ENCODE data around the gene F2R.

Gene F2R

GRCh38 chr5:76765249-76765648, 49.3 kb downstream of the F2R start:
- peak; percentile 81 for ATAC-seq
- TF ChIP-seq TOX (CRISPR knock-in tag; IDR thresholded peaks at IDR 0.05; ENCODE audit: borderline replicate concordance) (peak; percentile 35; the same call in 1 of the 2 replicates), ZC3H10 (CRISPR knock-in tag; IDR thresholded peaks at IDR 0.05) (no peak), BACH2 (CRISPR knock-in tag; IDR thresholded peaks at IDR 0.05; ENCODE audit: borderline replicate concordance) (no peak), ZNF565 (CRISPR knock-in tag; conservative IDR thresholded peaks at IDR 0.05; ENCODE audit: low read depth) (no peak), TSHZ2 (CRISPR knock-in tag; IDR thresholded peaks at IDR 0.05) (no peak), ARNTL (CRISPR knock-in tag; IDR thresholded peaks at IDR 0.05; ENCODE audit: borderline replicate concordance, low read depth) (no peak), ZFP3 (CRISPR knock-in tag; IDR thresholded peaks at IDR 0.05) (no peak), ESRRG (CRISPR knock-in tag; IDR thresholded peaks at IDR 0.05) (no peak), ISL1 (CRISPR knock-in tag; IDR thresholded peaks at IDR 0.05) (peak; percentile 44; the same call in 1 of the 2 replicates)
- TF ChIP-seq, protein P1, sequence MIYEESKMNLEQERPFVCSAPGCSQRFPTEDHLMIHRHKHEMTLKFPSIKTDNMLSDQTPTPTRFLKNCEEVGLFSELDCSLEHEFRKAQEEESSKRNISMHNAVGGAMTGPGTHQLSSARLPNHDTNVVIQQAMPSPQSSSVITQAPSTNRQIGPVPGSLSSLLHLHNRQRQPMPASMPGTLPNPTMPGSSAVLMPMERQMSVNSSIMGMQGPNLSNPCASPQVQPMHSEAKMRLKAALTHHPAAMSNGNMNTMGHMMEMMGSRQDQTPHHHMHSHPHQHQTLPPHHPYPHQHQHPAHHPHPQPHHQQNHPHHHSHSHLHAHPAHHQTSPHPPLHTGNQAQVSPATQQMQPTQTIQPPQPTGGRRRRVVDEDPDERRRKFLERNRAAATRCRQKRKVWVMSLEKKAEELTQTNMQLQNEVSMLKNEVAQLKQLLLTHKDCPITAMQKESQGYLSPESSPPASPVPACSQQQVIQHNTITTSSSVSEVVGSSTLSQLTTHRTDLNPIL (CRISPR knock-in tag; IDR thresholded peaks at IDR 0.05; ENCODE audit: low read depth) = no peak
- TF ChIP-seq, protein P2, sequence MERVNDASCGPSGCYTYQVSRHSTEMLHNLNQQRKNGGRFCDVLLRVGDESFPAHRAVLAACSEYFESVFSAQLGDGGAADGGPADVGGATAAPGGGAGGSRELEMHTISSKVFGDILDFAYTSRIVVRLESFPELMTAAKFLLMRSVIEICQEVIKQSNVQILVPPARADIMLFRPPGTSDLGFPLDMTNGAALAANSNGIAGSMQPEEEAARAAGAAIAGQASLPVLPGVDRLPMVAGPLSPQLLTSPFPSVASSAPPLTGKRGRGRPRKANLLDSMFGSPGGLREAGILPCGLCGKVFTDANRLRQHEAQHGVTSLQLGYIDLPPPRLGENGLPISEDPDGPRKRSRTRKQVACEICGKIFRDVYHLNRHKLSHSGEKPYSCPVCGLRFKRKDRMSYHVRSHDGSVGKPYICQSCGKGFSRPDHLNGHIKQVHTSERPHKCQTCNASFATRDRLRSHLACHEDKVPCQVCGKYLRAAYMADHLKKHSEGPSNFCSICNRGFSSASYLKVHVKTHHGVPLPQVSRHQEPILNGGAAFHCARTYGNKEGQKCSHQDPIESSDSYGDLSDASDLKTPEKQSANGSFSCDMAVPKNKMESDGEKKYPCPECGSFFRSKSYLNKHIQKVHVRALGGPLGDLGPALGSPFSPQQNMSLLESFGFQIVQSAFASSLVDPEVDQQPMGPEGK (CRISPR knock-in tag; IDR thresholded peaks at IDR 0.05; ENCODE audit: borderline replicate concordance) = no peak
- TF ChIP-seq, protein P3, sequence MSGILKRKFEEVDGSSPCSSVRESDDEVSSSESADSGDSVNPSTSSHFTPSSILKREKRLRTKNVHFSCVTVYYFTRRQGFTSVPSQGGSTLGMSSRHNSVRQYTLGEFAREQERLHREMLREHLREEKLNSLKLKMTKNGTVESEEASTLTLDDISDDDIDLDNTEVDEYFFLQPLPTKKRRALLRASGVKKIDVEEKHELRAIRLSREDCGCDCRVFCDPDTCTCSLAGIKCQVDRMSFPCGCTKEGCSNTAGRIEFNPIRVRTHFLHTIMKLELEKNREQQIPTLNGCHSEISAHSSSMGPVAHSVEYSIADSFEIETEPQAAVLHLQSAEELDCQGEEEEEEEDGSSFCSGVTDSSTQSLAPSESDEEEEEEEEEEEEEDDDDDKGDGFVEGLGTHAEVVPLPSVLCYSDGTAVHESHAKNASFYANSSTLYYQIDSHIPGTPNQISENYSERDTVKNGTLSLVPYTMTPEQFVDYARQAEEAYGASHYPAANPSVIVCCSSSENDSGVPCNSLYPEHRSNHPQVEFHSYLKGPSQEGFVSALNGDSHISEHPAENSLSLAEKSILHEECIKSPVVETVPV (CRISPR knock-in tag; IDR thresholded peaks at IDR 0.05) = no peak

DNA sequence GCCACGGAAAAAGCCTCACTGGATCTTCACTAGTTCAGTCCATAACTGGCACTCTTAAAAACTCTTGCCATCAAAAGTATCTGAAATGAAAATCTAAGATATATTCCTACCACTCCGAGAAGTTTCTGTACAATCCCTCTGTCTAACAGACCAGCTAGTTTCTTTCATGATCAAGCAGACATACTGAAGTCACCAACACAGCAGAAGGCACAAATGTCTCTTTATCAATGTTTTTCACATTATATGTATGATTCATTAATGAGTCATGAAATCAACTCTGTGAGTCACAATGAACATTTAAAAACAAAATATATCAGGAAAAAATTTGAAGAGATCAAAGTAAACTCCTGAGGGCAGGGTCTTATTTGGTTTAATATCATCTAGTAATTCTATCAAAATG, 50.8 kb downstream of the F2R start:
- no peak for ATAC-seq
- TF ChIP-seq, protein P2 (CRISPR knock-in tag; IDR thresholded peaks at IDR 0.05; ENCODE audit: borderline replicate concordance) = no peak
- TF ChIP-seq ZFP30 (CRISPR knock-in tag; IDR thresholded peaks at IDR 0.05) = no peak
- TF ChIP-seq ZC3H10 (CRISPR knock-in tag; IDR thresholded peaks at IDR 0.05) = no peak
- no peak for TF ChIP-seq RARB (CRISPR knock-in tag; IDR thresholded peaks at IDR 0.05)
- no peak for TF ChIP-seq BACH2 (CRISPR knock-in tag; IDR thresholded peaks at IDR 0.05; ENCODE audit: borderline replicate concordance)
- no peak for TF ChIP-seq ARNTL (CRISPR knock-in tag; IDR thresholded peaks at IDR 0.05; ENCODE audit: borderline replicate concordance, low read depth)
- TF ChIP-seq ZNF70 (CRISPR knock-in tag; IDR thresholded peaks at IDR 0.05) = no peak
- TF ChIP-seq, protein P1 (CRISPR knock-in tag; IDR thresholded peaks at IDR 0.05; ENCODE audit: low read depth) = no peak
- TF ChIP-seq, protein P4, sequence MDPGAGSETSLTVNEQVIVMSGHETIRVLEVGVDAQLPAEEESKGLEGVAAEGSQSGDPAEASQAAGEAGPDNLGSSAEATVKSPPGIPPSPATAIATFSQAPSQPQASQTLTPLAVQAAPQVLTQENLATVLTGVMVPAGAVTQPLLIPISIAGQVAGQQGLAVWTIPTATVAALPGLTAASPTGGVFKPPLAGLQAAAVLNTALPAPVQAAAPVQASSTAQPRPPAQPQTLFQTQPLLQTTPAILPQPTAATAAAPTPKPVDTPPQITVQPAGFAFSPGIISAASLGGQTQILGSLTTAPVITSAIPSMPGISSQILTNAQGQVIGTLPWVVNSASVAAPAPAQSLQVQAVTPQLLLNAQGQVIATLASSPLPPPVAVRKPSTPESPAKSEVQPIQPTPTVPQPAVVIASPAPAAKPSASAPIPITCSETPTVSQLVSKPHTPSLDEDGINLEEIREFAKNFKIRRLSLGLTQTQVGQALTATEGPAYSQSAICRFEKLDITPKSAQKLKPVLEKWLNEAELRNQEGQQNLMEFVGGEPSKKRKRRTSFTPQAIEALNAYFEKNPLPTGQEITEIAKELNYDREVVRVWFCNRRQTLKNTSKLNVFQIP (CRISPR knock-in tag; IDR thresholded peaks at IDR 0.05; ENCODE audit: borderline replicate concordance, low read depth) = no peak
- no peak for TF ChIP-seq OSR1 (CRISPR knock-in tag; IDR thresholded peaks at IDR 0.05)
- TF ChIP-seq TOX (CRISPR knock-in tag; IDR thresholded peaks at IDR 0.05; ENCODE audit: borderline replicate concordance) = no peak
- TF ChIP-seq, protein P3 (CRISPR knock-in tag; IDR thresholded peaks at IDR 0.05) = no peak
- TF ChIP-seq TSHZ2 (CRISPR knock-in tag; IDR thresholded peaks at IDR 0.05) = no peak
- TF ChIP-seq GLIS3 (CRISPR knock-in tag; IDR thresholded peaks at IDR 0.05) = no peak
- no peak for TF ChIP-seq CSDC2 (CRISPR knock-in tag; IDR thresholded peaks at IDR 0.05)
- TF ChIP-seq ZFP3 (CRISPR knock-in tag; IDR thresholded peaks at IDR 0.05) = no peak
- TF ChIP-seq ISL1 (CRISPR knock-in tag; IDR thresholded peaks at IDR 0.05) = no peak
- TF ChIP-seq ZNF8 (CRISPR knock-in tag; IDR thresholded peaks at IDR 0.05) = no peak
- no peak for TF ChIP-seq SNAI2 (CRISPR knock-in tag; IDR thresholded peaks at IDR 0.05)
- no peak for TF ChIP-seq ZNF565 (CRISPR knock-in tag; conservative IDR thresholded peaks at IDR 0.05; ENCODE audit: low read depth)

Data from SK-N-SH treated with all-trans-retinoic acid at 6 μM for 48 hours (cell line).